GM23338 (cell line): ENCODE results near the gene RNF115. TPM values are rescaled to one million over a fixed set of nuclear protein-coding genes. Genes with fewer than 3 reads are reported as not detected.

Experiments
- ATAC-seq: fragments of 200-7000 bp; cut with Tn5 transposase; 3 replicates; pipeline ENCODE4 v1.9.1; 2020
- DNase-seq: peaks from one replicate; pipeline ENCODE4 v3.0.0-alpha.2; 2015; ENCODE audit warnings: low spot score
- H2AFZ ChIP-seq: fragments of 200-600 bp; sonication (generic); 2 replicates; pipeline ENCODE4 v1.8.0; 2016; ENCODE audit warnings: antibody characterized with exemption, mild to moderate bottlenecking, moderate library complexity
- H3F3A ChIP-seq: fragments of 200-600 bp; sonication (generic); replicated peaks from 2 replicates; pipeline ENCODE4 v1.8.0; 2017; ENCODE audit warnings: antibody characterized with exemption, mixed run types, low read depth
- H3K27ac ChIP-seq: fragments of 200-600 bp; sonication (generic); 2 replicates; pipeline ENCODE4 v1.6.1; 2016; ENCODE audit warnings: low read depth
- H3K27me3 ChIP-seq: fragments of 200-600 bp; sonication (generic); 2 replicates; pipeline ENCODE4 v1.8.0; 2016; ENCODE audit warnings: mild to moderate bottlenecking, mixed run types, moderate library complexity; ENCODE audit not compliant: insufficient read depth
- H3K36me3 ChIP-seq: fragments of 200-600 bp; sonication (generic); 2 replicates; pipeline ENCODE4 v1.8.0; 2016; ENCODE audit warnings: mild to moderate bottlenecking; ENCODE audit not compliant: insufficient read depth
- H3K4me1 ChIP-seq: fragments of 200-600 bp; sonication (generic); 2 replicates; pipeline ENCODE4 v1.8.0; 2016; ENCODE audit warnings: mild to moderate bottlenecking, moderate library complexity; ENCODE audit not compliant: insufficient read depth
- H3K4me2 ChIP-seq: fragments of 200-600 bp; sonication (generic); 2 replicates; pipeline ENCODE4 v1.7.1; 2017; ENCODE audit warnings: mixed run types
- H3K4me3 ChIP-seq: fragments of 200-600 bp; sonication (generic); 2 replicates; pipeline ENCODE4 v1.6.1; 2016; ENCODE audit warnings: mixed run types
- H3K79me2 ChIP-seq: fragments of 200-600 bp; sonication (generic); replicated peaks from 2 replicates; pipeline ENCODE4 v1.8.0; 2017; ENCODE audit warnings: mild to moderate bottlenecking; ENCODE audit not compliant: insufficient read depth
- H3K9me2 ChIP-seq: fragments of 200-600 bp; sonication (generic); 2 replicates; pipeline ENCODE4 v1.8.0; 2017; ENCODE audit not compliant: insufficient read depth
- H4K20me1 ChIP-seq: fragments of 200-600 bp; sonication (generic); replicated peaks from 2 replicates; pipeline ENCODE4 v1.8.0; 2017; ENCODE audit warnings: mild to moderate bottlenecking; ENCODE audit not compliant: insufficient read depth
- H3K27ac Mint-ChIP-seq: 2 replicates; pipeline ENCODE4 v1.8.0; 2020; ENCODE audit warnings: inconsistent platforms, mild to moderate bottlenecking, moderate library complexity, mixed read lengths
- H3K27me3 Mint-ChIP-seq: 3 replicates; pipeline ENCODE4 v1.8.0; 2022; ENCODE audit warnings: low read depth, mild to moderate bottlenecking, moderate library complexity, mixed read lengths, inconsistent platforms; ENCODE audit not compliant: insufficient read depth, poor library complexity
- H3K36me3 Mint-ChIP-seq: 3 replicates; pipeline ENCODE4 v1.8.0; 2021; ENCODE audit warnings: low read depth, mild to moderate bottlenecking, inconsistent platforms, moderate library complexity, mixed read lengths
- H3K4me1 Mint-ChIP-seq: 3 replicates; pipeline ENCODE4 v1.8.0; 2020; ENCODE audit warnings: mild to moderate bottlenecking, inconsistent platforms, mixed read lengths
- H3K4me3 Mint-ChIP-seq: 3 replicates; pipeline ENCODE4 v1.8.0; 2021; ENCODE audit warnings: moderate library complexity, mild to moderate bottlenecking, inconsistent platforms, mixed read lengths
- H3K9me3 Mint-ChIP-seq: 3 replicates; pipeline ENCODE4 v1.8.0; 2020; ENCODE audit warnings: moderate library complexity, mild to moderate bottlenecking, inconsistent platforms, mixed read lengths
- CREB1 ChIP-seq: fragments of 250-450 bp; sonication (Bioruptor Pico); IDR thresholded peaks from 2 replicates; pipeline ENCODE4 v1.5.0; 2020; ENCODE audit warnings: low read depth, mild to moderate bottlenecking, moderate library complexity
- JUNB ChIP-seq: IDR thresholded peaks from one replicate; pipeline ENCODE4 v1.6.1; 2016; ENCODE audit warnings: antibody characterized with exemption; ENCODE audit not compliant: unreplicated experiment
- STAT1 ChIP-seq: IDR thresholded peaks from one replicate; pipeline ENCODE4 v1.6.1; 2016; ENCODE audit warnings: antibody characterized with exemption; ENCODE audit not compliant: unreplicated experiment
- ZNF114 ChIP-seq: fragments of 250-450 bp; sonication (Bioruptor Pico); IDR thresholded peaks from 2 replicates; pipeline ENCODE4 v1.5.0; 2020; ENCODE audit warnings: mild to moderate bottlenecking, moderate library complexity
- ZNF331 ChIP-seq: fragments of 250-450 bp; sonication (Bioruptor Pico); IDR thresholded peaks from 2 replicates; pipeline ENCODE4 v1.5.0; 2020; ENCODE audit warnings: low read depth, mild to moderate bottlenecking, moderate library complexity
- polyA plus RNA-seq: library from polyadenylated mRNA; unstranded; fragments of >200 nt; fragmentation: Nextera tagmentation; extraction: Ambion mirVana; gene quantifications from 2 replicates; pipeline ENCODE4 v1.2.1, GENCODE V29; 2016
- total RNA-seq: library from RNA; depleted of rRNA; stranded (reverse); fragments of >200 nt; shearing (Covaris generic); gene quantifications from 2 replicates; pipeline ENCODE4 v1.2.3, GENCODE V29; 2014
- TF ChIP-seq, protein P1 (sequence below), 2 experiments: fragments of 200-600 bp in 1 of 2; sonication (generic) in 1 of 2; conservative IDR thresholded peaks; 2 replicates each; pipeline versions ENCODE4 v1.5.1 to v1.6.1; 2016 to 2017; ENCODE audit warnings: antibody characterized with exemption in 2 of 2, low read depth in 2 of 2, mild to moderate bottlenecking in 2 of 2, moderate library complexity in 1 of 2
- TF ChIP-seq, protein P2 (sequence below): IDR thresholded peaks from 2 replicates; pipeline ENCODE4 v1.6.1; 2016; ENCODE audit warnings: antibody characterized with exemption
- TF ChIP-seq, protein P3 (sequence below): IDR thresholded peaks from one replicate; pipeline ENCODE4 v1.6.1; 2018; ENCODE audit warnings: antibody characterized with exemption; ENCODE audit not compliant: unreplicated experiment

Gene RNF115
- total and polyA plus RNA-seq, 2 experiments from 2014 or later, result 10.6 to 10.9 TPM

DNA sequence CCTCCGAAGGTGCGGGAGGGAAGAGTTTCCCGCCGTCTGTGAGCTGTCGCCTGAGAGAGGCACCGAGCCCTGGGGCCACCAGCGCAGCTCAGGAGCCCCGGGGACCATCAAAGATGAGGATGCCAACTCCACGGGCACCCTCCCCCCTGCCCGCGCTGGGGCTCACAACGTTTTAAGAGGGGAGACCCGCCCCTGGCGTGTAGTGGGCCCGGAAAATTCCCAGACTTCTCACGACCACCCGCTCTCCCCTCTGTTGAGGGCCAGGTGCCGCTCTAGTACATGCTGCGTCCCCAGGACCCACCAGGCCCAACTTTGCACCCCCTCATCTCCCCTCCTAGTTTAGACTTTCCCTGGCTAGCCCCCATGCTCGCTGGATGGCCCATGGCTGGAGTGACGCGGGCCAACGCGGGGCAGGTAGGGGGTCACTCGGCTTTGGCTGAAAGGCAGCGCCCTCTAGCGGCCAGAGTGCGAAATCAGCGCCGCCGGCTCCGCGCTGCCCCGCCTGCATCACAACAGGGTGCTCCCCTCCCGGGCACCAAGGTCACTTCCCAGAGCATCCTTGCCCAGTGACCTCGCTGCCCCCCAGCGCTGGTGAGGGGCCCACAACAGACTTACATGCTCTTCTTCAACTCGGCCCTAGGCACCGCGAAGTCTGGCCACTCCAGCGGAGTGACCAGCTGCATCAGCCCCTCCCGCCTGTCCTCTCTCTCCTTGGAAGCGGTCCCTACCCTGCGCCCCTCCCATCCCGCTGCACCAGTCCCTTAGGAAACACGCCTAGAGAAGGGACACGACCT, 102.8 kb downstream of the RNF115 start:
- Histone ChIP-seq H3K27ac (no peak overlapping the region), H3K4me1 (peaks cover 4% of the 10 kb centered on the region; the same call in 1 of the 2 replicates)

More for the DNA sequence above, 102.8 kb downstream of the RNF115 start:
- H3K27ac Mint-ChIP-seq, result no peak overlapping the region
- Histone ChIP-seq H3F3A (no peaks in the 10 kb centered on the region), H4K20me1 (no peaks in the 10 kb centered on the region), H2AFZ (peak overlapping the region; percentile 99), H3K4me2 (peak overlapping the region; percentile 85), H3K27me3 (peaks cover 17% of the 10 kb centered on the region), H3K9me2 (no peaks in the 10 kb centered on the region), H3K79me2 (no peaks in the 10 kb centered on the region), H3K36me3 (no peaks in the 10 kb centered on the region), H3K4me3 (peak overlapping the region; percentile 67)
- H3K9me3 Mint-ChIP-seq, result no peaks in the 10 kb centered on the region; the same call in 2 of the 3 replicates
- peak overlapping the region; percentile 67 for H3K4me3 Mint-ChIP-seq
- H3K4me1 Mint-ChIP-seq, result peaks cover 4% of the 10 kb centered on the region
- no peaks in the 10 kb centered on the region for H3K36me3 Mint-ChIP-seq
- DNase-seq (peak; percentile 86), ATAC-seq (peak; percentile 96)
- peaks cover 5% of the 10 kb centered on the region for H3K27me3 Mint-ChIP-seq
- peak; percentile 83 for TF ChIP-seq CREB1 (CRISPR knock-in tag)
- no peak for TF ChIP-seq STAT1
- TF ChIP-seq, protein P1, sequence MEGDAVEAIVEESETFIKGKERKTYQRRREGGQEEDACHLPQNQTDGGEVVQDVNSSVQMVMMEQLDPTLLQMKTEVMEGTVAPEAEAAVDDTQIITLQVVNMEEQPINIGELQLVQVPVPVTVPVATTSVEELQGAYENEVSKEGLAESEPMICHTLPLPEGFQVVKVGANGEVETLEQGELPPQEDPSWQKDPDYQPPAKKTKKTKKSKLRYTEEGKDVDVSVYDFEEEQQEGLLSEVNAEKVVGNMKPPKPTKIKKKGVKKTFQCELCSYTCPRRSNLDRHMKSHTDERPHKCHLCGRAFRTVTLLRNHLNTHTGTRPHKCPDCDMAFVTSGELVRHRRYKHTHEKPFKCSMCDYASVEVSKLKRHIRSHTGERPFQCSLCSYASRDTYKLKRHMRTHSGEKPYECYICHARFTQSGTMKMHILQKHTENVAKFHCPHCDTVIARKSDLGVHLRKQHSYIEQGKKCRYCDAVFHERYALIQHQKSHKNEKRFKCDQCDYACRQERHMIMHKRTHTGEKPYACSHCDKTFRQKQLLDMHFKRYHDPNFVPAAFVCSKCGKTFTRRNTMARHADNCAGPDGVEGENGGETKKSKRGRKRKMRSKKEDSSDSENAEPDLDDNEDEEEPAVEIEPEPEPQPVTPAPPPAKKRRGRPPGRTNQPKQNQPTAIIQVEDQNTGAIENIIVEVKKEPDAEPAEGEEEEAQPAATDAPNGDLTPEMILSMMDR (conservative IDR thresholded peaks at IDR 0.05; ENCODE audit: low read depth in 2 of 2), result peak; percentile 78 to 86
- TF ChIP-seq JUNB, result no peak
- no peak for TF ChIP-seq ZNF331
- TF ChIP-seq, protein P2, sequence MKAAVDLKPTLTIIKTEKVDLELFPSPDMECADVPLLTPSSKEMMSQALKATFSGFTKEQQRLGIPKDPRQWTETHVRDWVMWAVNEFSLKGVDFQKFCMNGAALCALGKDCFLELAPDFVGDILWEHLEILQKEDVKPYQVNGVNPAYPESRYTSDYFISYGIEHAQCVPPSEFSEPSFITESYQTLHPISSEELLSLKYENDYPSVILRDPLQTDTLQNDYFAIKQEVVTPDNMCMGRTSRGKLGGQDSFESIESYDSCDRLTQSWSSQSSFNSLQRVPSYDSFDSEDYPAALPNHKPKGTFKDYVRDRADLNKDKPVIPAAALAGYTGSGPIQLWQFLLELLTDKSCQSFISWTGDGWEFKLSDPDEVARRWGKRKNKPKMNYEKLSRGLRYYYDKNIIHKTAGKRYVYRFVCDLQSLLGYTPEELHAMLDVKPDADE, result no peak
- TF ChIP-seq ZNF114 (CRISPR knock-in tag), result no peak
- TF ChIP-seq, protein P3, sequence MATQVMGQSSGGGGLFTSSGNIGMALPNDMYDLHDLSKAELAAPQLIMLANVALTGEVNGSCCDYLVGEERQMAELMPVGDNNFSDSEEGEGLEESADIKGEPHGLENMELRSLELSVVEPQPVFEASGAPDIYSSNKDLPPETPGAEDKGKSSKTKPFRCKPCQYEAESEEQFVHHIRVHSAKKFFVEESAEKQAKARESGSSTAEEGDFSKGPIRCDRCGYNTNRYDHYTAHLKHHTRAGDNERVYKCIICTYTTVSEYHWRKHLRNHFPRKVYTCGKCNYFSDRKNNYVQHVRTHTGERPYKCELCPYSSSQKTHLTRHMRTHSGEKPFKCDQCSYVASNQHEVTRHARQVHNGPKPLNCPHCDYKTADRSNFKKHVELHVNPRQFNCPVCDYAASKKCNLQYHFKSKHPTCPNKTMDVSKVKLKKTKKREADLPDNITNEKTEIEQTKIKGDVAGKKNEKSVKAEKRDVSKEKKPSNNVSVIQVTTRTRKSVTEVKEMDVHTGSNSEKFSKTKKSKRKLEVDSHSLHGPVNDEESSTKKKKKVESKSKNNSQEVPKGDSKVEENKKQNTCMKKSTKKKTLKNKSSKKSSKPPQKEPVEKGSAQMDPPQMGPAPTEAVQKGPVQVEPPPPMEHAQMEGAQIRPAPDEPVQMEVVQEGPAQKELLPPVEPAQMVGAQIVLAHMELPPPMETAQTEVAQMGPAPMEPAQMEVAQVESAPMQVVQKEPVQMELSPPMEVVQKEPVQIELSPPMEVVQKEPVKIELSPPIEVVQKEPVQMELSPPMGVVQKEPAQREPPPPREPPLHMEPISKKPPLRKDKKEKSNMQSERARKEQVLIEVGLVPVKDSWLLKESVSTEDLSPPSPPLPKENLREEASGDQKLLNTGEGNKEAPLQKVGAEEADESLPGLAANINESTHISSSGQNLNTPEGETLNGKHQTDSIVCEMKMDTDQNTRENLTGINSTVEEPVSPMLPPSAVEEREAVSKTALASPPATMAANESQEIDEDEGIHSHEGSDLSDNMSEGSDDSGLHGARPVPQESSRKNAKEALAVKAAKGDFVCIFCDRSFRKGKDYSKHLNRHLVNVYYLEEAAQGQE, result no peak
